Measurements from ENCODE around the gene FLYWCH2.
"Not testable (repeated sequence)": the region's sequence is repeated elsewhere in the genome, so short reads cannot be mapped to it uniquely, and the experiment has no call there.

DNA sequence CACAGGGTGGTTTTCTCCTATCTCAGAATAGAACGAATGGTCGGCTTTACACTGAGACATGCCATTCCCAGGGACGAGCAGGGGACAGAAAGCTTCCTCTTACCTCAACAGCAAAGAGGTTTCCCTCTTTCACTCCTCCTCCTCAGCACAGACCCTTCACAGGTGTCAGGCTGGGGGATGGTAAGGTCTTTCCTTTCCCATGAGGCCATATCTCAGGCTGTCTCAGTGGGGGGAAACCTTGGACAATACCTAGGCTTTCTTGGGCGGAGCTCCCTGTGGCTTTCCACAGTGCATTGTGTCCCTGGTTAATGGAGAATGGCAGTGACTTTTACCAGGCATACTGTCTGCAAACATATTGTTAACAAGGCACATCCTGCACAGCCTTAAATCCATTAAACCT lies 45.1 kb downstream of the FLYWCH2 start:
- TF ChIP-seq, protein P1, sequence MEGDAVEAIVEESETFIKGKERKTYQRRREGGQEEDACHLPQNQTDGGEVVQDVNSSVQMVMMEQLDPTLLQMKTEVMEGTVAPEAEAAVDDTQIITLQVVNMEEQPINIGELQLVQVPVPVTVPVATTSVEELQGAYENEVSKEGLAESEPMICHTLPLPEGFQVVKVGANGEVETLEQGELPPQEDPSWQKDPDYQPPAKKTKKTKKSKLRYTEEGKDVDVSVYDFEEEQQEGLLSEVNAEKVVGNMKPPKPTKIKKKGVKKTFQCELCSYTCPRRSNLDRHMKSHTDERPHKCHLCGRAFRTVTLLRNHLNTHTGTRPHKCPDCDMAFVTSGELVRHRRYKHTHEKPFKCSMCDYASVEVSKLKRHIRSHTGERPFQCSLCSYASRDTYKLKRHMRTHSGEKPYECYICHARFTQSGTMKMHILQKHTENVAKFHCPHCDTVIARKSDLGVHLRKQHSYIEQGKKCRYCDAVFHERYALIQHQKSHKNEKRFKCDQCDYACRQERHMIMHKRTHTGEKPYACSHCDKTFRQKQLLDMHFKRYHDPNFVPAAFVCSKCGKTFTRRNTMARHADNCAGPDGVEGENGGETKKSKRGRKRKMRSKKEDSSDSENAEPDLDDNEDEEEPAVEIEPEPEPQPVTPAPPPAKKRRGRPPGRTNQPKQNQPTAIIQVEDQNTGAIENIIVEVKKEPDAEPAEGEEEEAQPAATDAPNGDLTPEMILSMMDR (IDR thresholded peaks at IDR 0.05 in 4 of 5, conservative IDR thresholded peaks at IDR 0.05 in 1 of 5): not testable (repeated sequence)
- not testable (repeated sequence) for TF ChIP-seq POLR2A (IDR thresholded peaks at IDR 0.05)
